ENCODE results near the gene ROBO1.

ROBO1 gene

DNA sequence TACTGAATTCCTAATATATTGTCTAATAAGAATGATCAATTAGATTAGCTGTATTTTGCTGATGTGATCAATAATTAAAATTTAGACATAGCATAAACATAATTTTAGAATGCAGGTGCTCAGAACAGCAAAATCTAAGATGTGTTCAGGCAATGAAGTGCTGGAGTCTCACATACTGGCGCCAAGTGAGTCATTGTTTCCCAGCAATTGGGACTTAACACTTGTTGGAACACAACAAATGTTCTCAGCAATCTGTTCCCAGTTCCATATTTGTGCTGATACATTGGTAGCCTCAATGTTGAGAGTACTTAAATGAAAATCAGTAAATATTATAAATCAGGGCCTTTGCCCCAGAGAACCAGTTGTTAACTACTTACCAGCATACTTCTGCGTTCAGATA lies 619.0 kb downstream of the ROBO1 start:
- no peak for DNase-seq

DNA sequence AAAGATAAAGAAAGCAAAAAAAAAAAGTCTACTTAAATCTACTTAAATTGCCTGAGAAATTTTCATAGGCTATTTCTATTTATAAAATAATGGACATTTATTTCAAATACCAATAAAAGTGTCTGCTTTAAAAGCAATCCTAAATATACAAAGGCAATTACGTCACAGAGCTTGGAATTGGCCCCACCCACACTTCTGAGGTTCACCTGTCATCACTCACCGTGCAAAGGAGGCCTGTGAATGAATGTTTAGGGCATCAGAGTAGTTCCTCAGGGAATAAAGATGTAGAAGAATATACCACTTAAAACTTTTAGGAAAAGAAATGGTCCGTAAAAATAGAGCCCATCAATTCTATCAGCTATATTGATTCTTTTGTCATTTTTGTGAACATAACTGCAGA lies 621.8 kb downstream of the ROBO1 start:
- no peak for DNase-seq

DNA sequence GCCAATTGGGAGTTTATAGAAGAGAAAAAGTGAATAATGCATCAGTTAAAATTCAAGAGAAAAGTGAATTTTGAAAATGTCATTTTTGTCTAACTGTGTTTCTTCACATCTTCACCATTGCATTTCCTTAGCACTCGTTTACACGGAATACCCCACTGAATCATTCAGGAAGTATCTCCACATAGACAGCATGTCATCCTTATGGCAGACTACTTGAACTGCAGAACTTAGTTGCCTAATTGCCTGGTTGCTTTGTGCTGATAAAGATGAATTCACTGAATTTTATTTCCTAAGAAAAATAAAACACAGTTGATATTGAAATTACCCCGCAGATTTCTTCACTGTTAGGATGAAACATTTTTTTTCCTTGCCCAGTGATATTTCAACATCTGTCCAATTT lies 627.1 kb downstream of the ROBO1 start:
- no peak for DNase-seq

DNA sequence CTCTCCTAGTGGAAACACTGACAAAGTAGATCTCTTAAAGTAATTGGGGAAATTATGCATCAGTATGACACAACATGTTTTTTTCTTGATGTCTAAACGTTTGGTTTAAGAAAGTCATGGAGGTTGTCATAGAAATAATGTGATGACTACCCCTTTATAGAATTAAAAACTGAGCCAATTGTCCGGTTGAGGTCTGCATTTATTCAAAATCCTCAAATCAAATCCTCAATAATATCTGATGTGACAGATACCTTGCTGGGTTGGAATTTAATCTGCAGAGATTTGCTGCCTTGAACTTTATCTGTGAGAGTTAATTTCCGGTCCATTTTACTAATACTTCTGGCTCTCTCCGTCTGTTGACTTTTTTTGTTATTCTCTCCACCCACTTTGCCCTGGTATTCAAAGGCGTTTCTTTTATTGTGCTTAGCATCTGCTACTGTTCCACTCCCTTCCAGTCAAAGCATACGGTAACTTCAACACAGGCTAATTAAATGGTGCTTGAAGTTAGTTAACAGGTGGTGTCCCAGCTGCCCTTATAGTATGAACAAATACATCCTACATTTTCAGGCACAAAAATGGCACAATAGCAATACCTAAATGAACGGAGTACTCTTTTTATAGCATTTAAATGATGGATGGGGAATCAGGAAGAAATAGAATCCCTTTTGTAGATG lies 628.3 kb downstream of the ROBO1 start:
- DNase-seq: no peak

DNA sequence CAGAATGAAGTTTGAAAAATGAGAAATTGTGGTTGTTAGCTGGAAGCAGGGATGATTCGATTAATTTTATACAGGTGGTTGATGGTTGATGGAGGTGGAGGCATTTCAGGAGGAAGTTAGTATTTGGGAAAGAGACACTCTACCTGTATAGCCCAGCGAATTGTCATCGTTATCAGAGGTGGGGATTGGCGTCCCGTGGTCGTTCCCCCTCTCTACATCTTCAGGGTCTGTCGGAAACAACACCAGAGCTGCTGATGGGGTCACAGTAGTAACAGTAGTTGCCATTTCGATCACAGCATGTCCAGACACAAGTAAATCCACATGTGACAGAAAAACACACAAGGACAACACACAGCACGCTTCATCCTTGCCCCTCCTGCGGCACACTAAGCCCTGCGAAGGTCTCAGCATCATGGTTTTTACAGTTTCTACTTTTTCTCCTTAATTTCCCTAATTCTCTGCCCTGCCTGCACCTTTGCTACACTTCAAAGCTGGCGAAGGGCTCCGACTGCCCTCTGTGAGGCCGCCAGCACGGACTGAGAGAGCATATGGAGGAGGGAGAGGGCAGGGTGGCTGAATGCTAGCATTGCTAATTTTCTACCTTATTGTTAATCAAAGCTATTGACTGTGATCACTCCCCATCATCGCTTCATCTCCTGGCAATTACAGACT lies 642.3 kb downstream of the ROBO1 start:
- DNase-seq: no peak

DNA sequence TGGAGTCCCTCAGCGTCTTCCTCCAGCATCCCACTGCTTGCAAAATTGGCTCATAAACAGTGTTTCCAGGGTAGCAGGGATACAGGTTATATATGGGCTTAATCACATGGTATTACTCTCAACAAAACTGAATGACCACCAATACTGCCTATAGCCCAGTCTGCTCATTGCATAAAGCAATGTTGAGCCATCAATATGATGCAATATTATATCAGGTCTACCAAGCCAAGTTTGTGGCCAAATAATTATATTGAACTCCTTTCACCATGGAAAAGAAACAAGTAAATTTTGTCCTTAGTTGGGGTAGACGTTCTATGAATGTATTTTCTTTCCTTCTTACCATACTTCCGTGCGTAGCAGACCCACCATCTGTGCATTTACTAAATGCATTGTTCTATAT lies 652.3 kb downstream of the ROBO1 start:
- DNase-seq: no peak

DNA sequence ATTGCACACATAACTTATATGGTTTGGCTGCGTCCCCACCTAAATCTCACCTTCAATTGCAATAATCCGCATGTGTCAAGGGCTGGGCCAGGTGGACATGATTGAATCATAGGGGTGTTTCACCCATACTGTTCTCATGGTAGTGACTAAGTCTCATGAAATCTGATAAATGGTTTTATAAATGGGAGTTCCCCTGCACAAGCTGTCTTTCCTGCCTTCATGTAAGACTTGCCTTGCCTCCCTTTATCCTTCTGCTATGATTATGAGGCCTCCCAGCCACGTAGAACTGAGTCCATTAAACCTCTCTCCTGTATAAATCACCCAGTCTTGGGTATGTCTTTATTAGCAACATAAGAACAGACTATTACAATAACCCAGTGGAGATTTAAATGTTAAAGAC lies 653.9 kb downstream of the ROBO1 start:
- no peak for DNase-seq

DNA sequence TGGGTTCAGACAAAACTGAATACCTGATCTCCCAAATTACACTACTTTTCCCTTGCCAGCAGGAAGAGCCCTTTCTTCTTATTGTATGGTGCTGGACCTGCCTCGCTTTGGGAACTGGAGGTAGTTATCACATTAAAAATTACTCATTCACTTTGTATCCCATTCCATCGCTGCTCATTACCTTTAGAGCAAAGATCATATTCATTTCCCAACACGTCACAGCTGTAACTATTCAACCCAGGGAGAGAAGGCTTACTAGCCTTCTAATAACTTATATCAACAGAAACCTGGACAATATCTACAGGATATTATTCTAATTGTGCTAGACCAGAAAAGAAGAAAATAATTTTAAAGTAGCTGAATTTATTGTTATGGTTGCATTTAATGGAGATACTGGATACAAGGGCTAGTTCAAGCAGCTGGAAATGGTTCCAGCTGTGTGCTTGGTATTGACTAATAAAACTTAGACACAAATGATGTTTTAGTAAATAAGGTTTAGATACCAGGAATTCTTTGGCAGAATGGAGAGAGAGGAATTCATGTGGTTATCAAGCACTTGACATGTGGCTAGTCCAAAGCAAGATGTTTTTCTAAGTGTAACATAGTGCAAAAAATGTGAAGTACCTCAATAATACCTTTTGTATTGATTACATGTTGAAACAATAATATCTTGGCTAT lies 656.3 kb downstream of the ROBO1 start:
- no peak for DNase-seq

DNA sequence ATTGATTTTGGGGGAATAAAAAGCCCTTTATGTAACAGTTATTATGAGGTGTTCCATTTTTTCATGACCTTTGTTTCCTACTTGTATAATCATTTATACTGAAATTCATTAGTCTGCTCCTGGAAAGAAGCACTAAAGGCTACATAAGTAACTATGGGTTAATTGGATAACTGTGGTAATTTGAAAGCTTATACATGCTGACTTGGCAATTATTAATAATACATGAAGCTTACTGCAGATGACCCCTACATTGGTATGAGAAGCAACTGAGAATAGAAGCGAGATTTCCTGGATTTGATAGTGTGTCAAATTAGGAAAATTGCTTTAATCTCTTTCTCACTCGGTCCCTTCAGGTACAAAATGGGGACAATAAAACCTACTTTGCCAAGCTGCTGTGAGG lies 658.0 kb downstream of the ROBO1 start:
- no peak for DNase-seq

DNA sequence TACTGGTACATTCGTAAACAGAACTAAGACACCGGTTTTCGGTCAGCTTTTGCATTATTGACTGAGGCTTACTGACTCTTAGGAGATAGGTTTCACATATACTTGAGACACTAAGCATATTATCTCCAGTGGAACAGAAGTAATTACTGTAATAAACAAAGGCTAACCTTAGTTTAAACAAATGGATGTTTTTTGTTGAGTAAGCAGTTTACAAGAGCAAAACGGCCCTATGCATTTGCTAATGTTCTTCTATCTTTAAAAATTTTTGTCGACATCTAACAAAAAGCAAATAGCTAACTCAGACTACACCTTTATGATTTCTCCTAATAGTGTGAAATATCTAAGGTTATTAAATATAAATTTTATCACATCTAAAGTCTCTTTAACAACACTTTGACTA lies 664.5 kb downstream of the ROBO1 start:
- no peak for DNase-seq

DNA sequence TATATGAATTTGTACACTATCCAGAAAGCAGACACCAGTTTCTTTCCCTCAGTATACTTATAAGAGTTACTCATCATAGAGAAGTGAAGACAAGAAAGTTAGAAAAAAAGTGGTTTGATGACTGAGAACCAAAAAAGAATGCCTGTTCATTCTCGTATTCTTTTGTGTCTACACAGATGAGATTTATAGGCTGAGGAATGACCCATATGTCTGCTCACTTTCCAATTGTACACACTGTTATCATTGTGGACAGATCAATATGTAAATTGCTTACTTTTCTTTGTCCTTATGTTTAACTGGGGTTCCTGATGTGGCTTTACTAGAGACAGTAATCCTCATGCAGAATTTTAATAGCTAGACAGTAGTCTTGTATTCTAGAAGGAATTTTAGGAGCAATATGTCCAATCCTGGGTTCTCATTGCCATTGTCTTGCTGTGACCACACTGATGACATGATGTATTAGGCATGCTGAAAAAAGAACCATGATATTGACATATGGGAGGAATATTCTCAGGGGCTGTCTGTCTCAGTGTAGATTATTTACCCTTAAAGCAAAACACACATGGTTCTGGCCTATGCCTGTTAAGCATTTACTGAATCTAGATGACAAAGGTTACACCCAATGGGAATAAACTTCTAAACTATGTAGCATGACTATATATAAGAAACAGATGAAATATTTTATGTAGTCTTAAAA lies 669.7 kb downstream of the ROBO1 start:
- no peak for DNase-seq

DNA sequence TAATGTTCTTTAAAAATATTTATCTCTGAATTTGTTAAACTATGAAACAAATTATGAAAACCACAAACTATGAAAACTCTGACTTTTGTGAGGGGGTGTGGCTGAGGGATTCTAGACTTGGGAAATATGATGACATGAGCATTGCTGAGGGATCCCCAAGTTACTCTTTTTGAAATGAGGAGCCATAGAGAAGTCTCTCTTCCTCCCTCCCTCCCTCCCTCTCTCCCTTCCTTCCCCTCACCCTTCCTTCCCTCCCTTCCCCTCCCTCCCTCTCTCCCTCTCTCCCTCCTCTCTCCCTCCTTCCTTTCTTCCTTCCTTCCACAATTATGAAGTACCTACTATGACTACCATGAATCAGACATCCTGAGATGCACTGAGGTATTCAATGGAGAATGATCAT lies 673.1 kb downstream of the ROBO1 start:
- DNase-seq: no peak

DNA sequence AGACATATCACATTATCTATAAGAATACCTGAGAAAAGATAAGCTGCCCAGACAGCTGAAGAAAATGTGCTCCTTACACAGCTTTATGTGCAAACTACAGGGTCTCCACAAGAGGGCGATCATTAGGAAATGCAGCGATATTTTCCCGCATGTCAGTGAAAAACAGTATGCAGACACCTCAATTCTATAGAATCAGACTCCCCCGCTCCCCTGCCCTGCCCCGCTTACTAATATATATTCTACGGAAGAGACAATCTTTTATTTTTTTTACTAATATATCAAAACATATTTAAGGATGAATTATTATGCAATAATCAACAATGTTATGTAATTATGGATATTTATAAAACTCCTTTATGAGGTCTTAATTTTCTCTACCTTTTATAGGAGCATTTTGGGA lies 681.3 kb downstream of the ROBO1 start:
- DNase-seq: no peak

DNA sequence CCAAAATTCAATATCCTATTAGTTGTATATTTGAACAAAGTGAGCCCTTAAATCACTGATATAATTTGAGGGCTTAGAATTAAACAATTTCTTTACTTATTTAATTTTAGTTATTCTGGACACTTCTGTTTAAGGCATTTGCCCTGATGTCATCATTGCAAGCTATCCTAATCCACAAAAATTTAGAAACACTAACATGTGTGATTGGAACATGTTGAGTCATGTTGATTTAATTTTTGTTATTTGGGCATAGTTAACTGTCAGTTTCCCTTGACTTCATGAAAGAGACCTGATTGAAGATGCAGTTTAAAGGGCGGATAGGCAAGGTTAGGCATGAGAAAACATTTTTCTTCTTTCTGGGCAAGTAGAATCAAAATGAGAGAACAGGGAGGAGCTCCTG lies 682.6 kb downstream of the ROBO1 start:
- no peak for DNase-seq

DNA sequence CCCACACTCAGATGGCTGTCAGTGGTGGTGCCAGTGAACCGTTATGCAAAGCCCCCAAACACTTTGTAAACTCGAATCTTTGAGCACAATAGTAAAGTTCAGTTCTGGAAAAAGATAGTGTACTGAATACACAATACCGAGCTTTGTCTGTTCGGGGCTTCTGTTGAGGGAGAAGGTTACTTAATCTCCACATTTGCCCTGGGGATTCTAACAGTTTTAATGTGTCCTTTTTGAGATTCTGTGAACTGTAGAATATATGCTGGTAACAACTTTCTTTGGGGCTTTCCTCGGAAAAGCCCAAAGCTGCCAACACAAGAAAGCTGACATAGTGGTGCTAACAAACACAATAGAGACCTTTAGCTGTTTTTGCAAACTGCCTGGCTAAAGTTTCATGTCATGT lies 686.5 kb downstream of the ROBO1 start:
- no peak for DNase-seq

DNA sequence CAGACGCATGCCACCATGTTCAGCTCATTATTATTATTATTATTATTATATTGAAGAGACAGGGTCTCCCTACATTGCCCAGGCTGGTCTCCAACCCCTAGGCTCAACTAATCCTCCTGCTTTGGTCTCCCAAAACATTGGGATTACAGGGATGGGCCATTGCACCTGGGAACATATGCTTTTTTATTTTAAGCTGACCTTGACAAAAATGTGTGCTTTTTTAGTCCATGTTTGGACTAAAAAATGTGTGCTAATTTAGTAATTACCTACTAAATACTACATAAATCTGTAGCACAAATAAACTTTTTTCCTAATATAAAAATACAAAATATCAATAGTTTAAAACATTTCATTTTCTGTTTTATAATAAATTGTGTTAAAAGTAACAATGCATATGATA lies 693.2 kb downstream of the ROBO1 start:
- no peak for DNase-seq

DNA sequence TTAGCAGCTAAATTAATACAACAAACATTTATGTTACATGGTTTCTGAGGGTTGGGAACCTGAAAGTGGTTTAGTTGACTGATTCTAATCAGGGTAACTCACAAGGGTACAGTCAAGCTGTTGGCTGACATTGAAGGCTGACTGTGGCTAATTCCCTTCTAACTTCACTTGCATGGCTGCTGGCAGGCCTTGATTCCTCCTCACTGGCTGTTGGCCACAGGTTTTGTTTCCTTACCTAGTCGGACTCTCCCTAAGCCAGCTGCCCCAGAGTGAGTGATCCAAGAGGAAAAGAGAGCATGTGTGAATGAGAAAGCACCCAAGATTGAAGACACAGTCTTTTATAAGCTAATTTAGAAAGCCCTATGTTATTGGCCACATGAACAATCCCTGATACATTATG lies 700.1 kb downstream of the ROBO1 start:
- DNase-seq: no peak

DNA sequence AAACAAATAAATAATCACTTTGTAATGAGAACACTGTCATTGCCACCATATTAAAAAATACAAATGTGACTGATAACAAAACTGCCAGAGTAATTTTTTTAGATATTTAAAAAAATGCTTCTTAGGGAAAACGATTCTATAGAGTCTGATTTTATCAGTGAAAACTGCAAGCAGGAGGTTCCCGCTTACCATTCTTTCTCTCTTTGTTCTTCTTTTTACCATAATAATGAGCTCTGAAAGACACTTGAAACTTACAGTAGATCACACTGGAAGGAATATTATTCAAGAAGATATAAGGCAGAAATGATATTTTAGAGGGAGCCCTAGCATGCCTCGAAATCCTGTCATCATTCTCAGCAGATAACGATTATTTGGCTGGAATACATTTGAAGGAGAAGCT lies 701.3 kb downstream of the ROBO1 start:
- no peak for DNase-seq

DNA sequence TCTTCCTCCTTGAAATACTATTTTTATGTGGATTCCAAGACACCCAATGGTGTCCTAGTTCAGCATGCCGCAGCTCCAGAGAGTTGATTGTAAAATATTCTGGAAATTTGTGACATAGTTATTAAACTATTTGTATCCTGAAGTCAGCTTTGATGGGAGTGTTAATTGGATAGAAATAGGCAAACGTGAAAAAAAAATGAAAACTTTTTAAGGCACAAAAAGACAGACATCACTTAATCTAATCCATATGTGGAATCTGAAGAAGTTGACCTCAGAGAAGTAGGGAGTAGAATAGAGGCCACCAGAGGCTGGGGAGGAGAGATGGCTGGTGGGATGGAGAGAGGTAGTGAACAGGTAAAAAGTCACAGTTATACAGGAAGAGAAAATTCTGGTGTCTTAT lies 704.2 kb downstream of the ROBO1 start:
- no peak for DNase-seq

DNA sequence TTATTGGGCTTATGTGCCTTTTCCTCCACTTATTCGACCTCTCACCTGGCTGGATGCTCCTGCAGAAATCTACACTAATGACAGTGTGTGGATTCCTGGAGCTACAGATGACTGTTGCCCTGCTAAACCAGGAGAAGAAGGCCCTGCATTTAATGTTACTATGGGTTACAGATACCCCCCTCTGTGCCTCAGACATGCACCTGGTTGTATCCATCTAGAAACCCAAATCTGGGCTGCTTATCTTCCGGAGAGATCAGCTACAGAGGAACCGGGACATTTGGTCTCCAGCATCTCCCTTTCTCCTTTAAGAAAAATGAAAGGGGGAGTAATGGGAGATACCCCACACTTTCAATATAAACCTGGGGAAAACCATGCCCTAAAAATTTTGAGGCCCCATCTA lies 710.0 kb downstream of the ROBO1 start:
- DNase-seq: no peak

DNA sequence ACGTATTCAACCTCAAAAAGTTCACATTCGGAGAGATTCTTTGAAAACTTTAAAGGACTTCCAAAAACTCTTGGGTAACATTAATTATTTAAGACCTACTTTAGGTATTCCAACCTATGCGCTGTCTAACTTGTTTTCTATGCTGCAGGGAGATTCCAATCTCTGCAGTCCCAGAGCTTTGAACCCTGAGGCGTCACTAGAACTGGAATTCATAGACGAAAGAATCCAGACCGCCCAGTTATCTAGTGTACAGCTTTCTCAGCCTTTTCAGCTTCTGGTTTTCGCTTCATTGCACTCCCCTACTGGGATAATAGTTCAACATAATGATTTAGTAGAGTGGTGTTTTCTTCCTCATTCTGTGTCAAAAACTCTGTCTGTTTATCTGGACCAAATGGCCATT lies 711.3 kb downstream of the ROBO1 start:
- no peak for DNase-seq

DNA sequence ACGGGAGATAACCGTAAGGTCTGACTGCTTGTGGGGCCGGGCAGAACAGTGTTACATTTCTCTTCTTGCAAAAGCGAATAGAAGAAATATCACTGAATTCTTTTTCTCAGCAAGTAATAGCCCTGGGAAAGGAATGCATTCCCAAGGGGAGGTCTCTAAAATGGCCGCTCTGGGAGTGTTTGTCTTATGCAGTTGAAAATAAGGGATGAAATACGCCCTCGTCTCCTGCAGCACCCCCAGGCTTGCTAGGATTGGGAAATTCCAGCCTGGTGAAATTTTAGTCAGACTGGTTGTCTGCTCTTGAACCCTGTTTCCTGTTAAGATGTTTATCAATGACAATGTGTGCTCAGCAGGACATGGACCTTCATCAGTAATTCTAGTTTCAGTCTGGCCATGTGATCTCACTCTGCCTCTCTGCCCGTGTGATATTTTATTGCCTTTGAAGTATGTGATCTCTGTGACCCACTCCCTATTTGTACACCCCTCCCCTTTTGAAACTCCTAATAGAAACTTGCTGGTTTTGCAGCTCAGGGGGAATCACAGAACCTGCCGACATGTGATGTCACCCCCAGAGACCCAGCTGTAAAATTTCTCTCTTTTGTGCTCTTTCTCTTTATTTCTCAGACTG lies 715.6 kb downstream of the ROBO1 start:
- no peak for DNase-seq

DNA sequence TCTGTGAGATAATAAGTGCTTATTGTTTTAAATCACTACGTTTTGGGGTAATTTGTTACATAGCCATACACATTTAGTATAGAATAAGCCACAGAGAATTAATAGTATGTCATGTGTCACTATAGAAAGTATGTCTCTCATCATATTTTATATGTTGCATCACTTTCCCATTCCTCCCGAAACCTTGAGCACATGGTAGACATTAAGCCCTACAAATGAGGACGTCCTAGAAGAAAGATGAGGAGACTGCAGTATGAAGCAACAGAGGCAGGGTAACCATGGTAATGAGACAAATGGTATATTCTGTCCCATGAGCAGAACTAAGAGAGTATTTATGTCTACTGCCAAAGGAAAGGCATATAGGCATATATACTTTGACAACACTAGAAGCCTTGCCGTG lies 720.2 kb downstream of the ROBO1 start:
- no peak for DNase-seq

DNA sequence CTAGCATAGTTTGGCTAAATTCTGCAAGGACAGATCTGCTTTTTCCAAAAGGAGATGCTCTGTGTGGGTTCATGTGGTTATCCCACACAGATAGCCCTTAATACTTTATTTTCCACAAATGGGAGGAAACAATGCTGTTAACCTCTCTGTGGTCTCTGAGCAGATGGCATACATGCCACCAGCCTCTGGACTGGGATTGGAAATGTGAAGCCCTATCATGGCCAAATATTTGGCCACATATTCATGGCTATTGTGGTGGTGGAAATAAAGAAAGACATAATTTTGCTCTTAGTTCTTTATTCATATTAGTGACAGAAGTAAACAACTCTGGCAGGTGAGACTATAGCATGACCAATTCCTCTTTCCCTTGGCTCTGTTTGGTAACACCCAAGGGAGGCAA lies 726.2 kb downstream of the ROBO1 start:
- no peak for DNase-seq
